Measurements from ENCODE around the gene PABPN1L.

PABPN1L gene

DNA sequence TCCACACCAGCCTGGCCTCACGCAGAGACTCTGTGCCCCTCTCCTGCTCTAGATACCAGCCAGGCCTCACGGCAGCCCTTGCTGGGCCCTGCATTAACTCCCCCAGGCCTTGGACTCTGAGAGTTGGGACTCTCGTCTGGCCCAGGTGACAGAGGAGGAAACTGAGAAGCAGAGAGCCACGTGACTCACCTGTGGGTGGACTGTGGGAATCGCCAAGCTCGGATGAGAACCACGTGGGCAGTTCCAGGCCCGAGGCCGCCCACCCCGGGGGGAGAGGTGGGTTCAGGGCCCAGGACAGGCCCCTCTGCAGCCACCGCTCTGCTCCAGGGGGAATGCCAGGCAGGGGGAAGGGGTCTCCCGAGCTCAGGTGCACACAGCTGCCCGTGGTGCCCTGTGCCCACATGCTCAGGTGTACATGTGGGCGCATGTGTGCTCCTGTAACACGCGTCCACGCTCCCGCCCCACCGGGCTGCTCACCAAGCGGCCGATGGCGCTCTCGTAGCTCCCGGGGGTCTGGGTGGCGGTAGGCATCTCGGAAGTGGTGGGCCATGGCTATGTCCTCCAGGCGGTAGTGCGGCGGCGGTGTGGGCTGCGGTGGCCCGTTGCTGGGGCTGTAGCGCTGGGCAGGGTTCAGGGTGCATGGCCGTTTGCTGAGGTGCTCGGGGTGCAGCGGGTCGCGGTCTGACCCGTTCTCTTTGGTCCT is 18.3 kb upstream of the PABPN1L start:
- DNase-seq (ENCODE audit: low read depth in 2 of 2): no peak

DNA sequence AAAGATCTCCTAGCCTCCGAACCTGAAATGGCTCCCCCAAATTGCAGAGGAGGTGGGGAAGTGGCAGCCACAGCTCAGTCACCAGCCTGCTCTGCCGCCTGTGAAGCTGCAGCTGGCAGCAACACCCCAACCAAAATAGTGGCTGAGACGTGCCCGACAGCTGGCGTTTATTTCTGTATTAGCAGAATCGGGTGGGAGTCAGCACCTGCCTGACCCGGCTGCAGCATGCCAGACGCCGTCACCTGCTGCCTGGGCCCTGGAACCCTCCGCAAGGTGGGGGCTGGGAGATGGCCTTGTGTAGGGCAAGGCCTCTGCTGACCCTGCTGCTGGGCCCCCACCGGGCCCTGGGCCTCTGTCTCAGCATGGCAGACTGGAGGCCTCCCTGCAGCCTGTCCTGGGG is 17.5 kb upstream of the PABPN1L start:
- no peak for DNase-seq (ENCODE audit: low read depth in 2 of 2)

DNA sequence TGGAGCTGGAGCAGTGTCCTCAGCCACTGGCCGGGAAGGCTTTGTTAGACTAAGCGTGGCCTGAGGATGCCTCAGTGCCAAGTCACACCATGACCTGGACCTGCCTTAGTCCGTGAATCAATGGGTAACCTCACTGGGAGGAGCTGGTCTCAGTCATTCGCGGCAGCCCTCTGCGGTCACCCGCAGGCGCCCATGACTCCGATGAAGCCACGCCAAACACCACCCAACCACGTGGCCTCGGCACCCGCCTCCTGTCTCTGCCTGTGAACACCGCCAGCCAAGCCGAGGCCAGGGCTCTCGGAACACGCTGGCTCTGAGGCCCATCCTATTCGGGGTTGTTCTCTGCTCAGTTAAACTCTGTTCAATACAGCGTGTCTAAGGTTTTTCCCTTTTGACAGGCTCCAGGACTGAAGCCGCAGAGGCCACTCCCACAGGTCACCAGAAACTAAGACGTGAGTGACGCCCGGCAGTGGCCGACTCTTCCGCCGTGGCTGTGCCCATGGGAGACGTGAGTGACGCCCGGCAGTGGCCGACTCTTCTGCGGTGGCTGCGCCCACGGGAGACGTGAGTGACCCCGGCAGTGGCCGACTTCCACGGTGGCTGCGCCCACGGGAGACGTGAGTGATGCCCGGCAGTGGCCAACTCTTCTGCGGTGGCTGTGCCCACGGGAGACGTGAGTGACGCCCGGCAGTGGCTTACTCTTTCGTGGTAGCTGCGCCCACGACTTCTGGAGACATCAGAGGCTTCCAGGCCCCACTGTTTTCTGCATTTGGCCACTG is 16.8 kb upstream of the PABPN1L start:
- DNase-seq (ENCODE audit: low read depth in 2 of 2): no peak

DNA sequence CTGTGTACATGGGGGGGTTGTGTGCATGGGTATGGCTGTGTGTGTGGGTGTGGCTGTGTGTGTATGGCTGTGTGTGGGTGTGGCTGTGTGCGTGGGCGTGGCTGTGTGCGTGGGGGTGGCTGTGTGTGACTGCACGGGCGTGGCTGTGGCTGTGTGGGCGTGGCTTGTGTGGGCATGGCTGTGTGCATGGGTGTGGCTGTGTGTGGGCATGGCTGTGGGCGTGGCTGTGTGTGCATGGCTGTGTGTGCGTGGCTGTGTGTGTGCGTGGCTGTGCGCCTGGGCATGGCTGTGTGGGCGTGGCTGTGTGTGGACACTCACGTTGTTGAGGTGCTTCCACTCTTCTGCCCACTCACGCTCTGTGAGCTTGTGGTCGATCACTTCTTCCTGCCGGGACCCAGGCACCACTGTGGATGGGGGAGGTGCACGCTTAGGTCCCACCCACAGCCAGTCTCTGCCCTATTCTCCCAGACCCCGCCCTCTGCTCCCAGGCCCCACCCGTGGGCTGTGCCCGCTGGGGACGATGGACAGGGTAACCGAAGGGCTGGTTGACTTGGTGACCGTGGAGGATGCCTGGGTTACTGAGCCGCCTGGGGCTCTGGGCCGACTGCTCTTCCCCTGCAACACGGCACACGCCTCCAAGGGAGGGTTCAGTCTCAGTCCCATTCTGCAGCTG is 16.0 kb upstream of the PABPN1L start:
- DNase-seq (ENCODE audit: low read depth in 2 of 2): peak in 1 of 2 donors; percentile 1

DNA sequence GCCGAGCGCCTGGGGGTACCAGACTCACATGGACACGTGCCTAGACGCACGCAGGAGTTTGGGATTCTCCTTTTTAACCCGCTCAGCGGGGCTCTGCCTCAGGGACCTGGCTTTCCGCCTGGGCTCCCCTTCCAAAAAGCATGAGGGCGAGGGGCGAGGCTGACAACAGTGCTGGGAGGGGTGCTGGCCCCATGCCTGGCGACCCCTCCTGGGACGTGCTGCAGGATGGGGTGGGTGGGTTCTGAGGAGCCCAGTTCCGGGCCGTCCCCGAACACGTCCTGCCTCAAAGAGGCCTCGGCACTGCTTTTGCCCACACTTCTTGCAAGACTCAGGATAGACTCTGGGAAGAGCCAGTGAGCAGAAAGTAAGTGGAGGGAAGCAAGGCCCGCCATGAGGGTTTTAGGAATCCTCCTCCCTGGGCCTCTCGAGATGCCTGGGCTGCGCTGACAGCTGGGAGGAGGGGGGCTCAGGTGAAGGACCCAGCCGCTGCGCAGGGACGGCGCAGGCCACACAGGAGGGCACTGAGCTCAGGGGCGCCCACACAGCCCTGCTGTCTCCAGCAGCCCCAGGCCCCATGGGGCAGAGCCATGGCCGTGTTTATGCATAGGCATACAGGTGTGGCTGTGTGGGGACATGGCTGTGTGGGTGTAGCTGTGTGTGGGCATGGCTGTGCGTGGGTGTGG is 15.4 kb upstream of the PABPN1L start:
- no peak for DNase-seq (ENCODE audit: low read depth in 2 of 2)

DNA sequence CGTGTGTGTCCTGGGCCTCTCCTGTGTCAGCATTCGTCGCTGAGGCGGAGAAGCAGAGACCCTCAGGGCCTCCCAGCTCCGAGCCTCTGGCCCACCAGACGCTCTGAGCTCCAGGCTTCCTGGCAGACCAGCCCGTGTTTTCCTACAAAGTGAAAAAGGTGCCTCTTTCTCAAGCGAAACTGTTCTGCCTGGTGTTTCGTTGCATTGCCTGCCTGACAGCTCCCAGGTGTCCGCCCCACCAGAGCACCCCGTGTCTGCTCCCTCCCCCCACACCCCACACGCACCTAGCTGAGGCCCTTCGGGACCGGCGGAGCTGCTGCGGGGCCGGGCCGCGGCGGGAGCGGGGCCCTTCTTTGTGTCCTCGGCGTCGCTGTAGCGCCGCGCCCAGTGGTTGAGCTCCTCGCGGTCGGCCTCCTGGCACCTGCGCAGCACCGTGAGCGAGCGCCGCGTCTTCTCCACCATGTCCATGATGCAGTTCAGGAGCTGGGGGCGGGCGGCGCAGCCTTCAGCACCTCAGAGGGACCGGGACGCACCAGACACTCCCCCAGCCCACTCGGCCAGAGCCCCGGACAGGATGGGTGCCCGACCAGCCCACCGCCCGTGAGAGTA is 14.7 kb upstream of the PABPN1L start:
- DNase-seq (ENCODE audit: low read depth in 2 of 2): no peak

DNA sequence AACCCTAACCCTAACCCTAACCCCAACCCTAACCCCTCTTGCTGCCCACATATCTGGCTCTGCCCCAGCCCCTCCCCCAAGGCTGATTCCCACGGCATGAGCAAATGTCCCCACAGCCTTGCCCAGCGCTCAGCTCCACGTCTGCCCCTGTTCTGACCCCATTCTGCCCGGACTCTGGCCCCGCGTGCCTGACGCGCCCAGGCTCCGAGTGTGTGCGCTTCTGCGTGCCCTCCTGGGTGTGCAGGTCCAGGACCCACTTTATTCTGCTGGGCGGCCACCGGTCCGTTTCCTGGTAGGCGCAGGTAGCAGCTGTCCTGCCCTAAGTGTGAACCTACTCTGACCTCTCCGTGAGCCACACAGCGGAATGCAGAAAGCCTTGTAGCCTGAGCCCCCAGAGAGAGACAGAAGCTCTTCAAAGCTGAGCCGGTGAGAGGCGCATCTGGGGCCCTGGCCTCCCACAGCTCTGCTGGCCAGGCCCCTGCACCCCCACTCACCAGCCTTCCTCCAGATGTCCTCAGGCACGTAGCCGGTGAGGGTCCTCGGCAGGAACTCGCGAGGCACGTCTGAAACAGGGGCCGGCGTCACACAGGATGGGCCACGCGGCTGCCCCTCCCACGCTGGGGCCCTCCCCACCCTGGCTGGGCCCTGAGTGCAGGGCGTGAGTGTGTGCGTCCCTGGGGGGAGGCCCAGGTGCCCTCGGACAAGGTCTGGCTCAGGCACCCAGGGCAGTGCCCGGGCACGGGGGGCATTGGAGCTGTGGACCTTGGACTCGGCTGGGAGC is 14.0 kb upstream of the PABPN1L start:
- DNase-seq (ENCODE audit: low read depth in 2 of 2): no peak

DNA sequence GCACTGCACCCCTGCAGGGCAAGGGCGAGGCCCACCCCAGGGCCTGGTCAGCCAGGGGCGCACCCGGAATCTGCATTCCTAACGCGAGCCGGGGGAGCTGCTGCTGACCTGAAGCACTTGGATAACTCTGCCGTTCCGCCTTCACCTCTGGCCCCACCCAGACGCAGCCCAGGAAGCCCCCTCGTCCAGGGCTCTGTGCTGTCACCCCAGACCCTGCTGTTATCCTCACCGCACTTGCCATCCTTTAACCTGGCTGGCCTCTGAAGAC is 13.3 kb upstream of the PABPN1L start:
- DNase-seq (ENCODE audit: low read depth in 2 of 2): no peak

DNA sequence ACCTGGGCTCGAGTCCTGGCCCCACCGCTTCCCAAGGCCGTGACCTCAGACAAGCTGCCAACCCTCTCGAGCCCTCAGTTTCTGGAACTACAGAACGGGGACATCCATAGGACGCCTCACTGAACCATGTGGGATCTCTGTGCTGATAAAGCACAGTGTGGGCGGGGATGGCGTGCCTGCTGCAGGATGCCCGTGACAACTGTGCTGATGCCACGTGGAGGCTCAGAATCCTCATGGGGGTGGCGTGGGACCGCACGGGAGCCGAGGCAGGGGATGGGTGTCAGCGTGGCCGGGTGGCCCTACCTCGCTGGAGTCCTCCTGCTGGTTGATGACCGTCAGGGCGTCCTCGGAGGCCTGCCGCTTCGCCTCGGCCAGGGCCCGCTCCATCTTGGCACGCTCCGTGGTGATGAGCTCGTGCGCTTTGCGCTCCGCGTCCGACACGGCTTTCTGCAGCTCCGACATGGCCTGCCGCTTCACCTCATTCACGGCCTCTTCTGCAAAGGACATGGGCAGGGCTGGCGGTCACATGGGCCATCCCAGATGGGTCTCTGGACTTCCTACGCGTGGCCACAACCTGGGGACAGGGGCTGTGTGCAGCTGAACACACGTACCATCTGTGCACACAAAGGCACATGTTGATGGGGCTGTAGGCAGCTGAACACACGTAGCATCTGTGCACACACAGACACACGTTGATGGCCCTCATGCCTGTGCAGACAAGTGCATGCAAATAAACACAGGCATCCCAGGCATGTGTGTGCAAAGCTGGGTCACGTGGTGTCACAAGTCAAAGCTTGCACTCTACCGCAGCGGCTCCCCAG is 12.7 kb upstream of the PABPN1L start:
- no peak for DNase-seq (ENCODE audit: low read depth in 2 of 2)

DNA sequence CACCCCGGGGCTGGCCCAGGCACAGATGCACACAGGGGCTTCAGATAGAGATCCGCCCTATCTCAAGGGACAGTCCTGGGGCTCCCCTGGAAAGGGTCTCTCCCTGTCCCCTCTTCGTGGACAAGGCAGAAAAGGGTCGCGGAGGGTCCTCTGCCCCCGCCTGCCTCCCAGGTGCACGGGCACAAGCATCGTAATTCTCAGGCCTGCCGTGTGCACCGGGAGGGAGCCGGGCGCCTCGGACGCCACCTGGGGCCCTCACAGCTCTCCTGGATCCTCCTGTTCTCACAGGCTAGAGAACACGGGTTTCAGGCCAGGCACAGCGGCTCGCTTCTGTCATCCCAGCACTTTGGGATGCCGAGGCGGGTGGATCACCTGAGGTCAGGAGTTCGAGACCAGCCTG is 11.9 kb upstream of the PABPN1L start:
- DNase-seq (ENCODE audit: low read depth in 2 of 2): no peak

DNA sequence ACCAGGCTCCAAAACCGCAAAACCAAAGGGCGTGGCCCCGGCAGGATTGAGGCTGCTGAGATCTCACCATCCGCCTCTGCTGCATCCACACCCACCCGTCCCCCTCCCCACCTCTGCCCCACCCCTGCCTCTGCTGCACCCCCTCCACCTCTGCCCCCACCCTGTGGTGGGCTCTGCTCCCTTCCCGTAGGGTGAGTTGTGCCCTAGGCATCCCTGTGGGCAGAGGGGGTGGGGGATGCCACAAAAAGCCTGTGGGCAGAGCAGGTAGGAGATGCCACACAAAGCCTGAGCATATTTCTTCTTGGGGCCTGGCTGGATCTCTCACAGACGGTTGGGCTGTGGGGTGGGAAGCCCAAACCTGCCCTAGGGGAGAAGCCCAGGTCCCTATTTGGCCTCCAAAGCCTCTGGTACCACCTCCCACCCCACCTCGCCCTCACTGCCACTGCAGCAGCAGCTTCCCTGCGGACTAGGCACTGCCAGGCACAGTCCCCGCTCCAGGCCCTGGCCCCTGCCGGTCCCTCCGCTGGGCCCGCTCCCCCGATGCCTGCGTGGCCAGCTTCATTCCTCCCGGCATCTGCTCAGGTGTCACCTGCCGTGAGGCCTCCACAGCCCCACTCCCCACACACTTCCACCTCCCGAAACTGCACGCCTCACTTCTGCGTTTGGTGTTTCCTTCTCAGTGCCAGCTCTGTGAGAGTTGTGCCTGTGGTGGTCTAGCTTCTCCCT is 11.3 kb upstream of the PABPN1L start:
- no peak for DNase-seq (ENCODE audit: low read depth in 2 of 2)

DNA sequence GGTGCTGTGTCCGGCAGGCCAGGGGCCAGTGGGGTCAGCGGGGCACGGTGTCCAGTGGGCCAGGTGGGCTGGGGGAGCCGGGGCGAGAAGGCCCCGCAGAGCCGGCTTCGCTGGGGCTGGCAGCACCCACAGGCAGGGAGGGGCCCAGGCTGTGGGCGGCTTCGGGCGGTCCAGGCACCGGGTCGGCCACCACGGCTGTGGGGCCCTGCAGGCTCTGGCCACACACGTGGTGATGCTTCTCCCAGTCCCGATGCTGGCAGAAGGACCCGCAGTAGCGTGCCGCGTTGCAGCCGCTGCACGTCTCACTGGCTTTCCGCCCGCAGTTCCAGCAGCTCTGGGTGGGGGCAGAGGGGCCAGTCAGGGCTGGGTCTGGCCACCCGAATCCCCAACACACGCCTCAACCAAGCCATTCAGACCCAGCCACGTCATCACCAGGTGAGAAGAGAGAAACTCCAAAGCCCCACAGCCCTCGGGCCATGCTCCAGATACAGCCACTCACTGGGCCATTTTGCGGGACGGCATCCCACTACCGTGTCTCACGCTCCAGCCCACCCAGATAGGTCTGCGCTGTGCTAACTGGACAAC is 10.6 kb upstream of the PABPN1L start:
- no peak for DNase-seq (ENCODE audit: low read depth in 2 of 2)

DNA sequence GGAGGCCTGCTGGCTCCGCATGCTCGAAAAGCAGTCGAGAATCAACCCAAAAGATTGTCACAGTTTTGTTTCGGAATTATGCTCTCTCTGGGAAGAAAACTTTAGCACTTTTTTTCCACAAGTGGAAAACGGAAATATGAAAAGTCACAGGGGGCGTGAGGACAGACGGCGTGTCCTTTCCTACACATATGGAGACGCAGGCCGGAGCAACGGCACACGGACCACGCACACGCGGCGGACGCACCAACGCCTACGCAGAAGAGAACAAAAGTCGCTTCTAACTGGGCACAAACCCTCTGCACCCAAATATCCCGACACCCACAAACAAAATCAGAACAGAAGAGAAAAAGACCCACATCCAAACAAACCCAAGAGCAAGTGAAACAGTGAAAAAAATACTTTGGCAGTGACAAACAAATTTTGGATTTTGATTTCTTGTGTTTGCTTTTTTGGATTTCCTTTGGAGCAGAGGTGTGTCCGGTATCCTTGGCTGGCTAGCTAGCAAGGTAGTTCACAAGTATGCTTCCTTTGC is 9.3 kb upstream of the PABPN1L start:
- no peak for DNase-seq (ENCODE audit: low read depth in 2 of 2)

DNA sequence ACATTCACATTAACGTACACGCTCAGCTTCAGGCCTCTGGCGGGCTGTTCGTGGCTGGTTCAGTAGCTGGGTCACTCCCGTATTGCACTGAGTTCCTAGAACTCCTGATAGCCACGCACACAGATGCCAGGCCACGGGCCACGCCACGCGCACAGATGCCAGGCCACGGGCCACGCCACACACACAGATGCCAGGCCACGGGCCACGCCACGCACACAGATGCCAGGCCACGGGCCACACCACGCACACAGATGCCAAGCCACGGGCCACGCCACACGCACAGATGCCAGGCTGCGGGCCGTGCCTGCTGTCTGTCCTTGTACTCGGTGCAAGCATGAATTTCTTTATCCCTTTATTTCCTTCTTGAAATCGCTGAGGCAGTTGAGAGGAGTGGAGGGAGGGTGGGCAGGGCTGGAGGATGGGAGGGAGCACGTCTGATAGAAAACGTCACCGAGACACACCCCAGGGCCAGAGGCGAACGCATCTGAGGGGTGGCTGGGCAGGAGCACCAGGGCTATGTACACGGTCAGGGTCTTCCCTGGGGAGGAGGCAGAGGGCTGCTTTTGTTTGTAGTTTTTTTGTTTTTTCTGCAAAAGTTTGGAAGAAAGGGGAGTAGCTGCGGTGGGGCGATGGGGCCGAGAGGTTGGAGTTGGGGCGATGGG is 8.6 kb upstream of the PABPN1L start:
- DNase-seq (ENCODE audit: low read depth in 2 of 2): no peak

DNA sequence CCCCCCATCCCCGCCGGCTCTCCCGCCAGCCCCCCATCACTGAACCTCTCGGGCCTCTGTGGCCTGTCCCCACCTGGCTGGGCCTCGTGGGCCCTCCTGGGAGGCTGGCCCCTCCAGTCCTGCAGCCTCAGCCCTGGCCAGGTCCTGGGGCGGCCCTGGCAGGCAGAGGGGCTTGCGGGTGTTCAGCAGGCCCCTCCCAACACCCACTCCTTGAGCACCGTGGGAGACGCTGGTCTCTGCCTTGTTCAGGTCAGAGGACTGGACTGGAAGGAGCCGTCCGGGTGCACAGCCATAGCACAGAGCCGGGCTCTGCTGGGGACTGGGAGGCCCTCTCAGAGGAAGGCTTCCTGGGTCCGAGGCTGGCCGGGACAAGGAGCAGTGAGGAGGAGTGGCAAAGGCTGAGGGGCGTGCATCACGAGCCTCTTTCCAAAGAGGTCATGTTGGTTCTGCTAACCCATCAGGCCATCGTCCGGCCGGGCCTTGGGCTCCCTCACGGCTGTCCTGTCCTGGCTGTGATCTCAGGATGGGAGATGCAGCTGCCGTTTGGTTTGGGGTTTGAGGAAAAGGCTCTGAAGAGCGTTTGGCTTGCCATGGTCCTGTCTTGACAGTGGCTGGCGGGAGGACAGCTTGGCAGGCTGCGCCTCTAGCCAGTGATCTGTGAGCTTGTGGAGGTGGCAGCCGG is 6.3 kb upstream of the PABPN1L start:
- no peak for DNase-seq (ENCODE audit: low read depth in 2 of 2)

DNA sequence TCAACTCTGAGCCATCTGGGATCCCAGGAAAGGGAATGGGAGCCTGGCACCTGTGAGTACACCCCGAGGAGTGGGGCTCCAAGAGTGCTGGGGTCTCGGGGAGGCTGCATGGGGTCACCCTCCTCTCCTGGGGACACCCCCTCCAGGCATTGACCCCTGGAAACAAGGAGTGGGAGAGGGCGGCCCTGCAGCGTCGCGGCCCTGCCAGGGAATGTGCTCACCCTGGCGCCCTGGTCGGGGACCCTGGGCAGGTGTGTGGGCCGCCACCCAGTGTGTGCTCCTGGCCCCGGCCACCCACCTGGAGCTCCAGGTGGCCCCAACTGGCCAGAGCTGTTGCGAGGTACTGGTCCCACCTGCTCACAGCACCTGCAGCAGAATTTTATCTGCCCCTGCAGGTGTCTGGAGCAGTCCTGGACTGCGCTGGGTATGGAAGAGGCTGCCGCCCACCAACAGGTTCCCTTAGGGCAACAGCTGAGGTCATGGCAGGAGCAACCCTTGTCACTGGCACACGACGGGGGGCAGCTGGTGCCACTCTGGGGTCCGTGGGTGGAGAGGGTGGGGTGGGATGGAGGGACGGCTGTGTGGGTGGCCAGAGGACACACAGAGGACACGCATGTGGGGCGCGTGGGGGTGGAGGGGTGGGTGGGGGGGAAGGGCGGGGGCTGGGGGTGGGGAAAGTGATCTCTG is 5.4 kb upstream of the PABPN1L start:
- DNase-seq (ENCODE audit: low read depth in 2 of 2): no peak

DNA sequence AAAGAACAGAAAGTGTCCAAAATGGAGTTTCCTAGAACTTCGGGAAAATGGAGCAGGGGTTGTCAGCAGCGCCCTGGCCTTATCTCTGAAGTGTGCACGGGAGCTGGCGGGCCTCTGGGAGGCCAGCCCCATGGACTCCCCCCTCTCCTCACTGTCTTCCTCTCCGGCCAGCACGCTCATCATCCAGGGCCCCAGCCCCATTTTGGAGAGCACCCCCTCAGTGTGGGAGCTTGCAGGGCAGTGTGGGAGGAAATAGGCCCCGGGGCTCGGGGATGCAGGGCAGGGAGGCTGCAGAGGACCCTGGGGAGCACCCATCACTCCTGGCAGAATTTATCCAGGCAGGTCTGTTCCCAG is 4.9 kb upstream of the PABPN1L start:
- DNase-seq (ENCODE audit: low read depth in 2 of 2): no peak

Measured in stimulated activated CD8-positive, alpha-beta memory T cell treated with anti-CD3 and anti-CD28 coated beads, Interleukin-7, amount 100 ng/mL, for 4 hours (primary cell).